Stimulated activated CD4-positive, alpha-beta T cell treated with anti-CD3 and anti-CD28 coated beads, TNF-alpha, amount 100 ng/mL, for 24 hours (primary cell): Measurements from ENCODE around the gene BMERB1.
"Not testable (repeated sequence)": the region's sequence is repeated elsewhere in the genome, so short reads cannot be mapped to it uniquely, and the experiment has no call there.

Source experiments
- DNase-seq, 3 experiments: peaks; one replicate each; pipeline ENCODE4 v3.0.0-alpha.2; 2020; ENCODE audit warnings: low read depth in 3 of 3

Gene BMERB1

GRCh38 chr16:15461376-15461775 is 27.0 kb downstream of the BMERB1 start:
- no peak for DNase-seq

DNA sequence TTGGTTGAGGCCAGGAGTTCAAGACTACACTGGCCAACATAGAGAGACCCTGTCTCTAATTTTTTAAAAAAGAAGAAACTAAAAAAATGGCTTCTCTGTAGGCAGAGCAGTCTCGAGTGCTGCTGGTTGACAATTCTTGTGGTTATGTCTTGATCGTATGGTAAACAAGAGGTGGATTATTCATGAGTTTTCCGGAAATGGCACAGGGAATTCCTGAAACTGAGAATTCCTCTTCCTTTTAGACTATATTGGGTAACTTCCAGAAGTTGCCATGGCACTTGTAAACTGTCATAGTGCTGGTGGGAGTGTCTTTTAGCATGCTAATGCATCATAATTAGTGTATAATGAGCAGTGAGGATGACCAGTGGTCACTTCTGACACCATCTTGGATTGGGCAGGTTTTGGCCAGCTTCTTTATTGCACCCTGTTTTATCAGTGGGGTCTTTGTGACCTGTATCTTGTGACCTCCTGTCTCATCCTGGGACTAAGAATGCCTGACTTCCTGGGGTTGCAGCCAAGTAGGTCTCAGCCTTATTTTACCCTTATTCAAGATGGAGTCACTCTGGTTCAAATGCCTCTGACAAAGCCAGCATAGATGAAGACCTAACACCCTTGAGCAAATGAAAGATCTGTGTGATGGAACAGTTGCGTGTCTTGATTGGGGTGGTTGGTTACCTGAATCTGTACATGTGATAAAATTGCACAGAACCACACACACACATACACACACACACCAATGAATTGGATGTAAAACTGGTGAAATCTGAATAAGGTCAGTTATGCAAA is 30.2 kb downstream of the BMERB1 start:
- DNase-seq = no peak

- DNase-seq = no peak
Observed at GRCh38 chr16:15466131-15466530, 31.7 kb downstream of the BMERB1 start.

DNA sequence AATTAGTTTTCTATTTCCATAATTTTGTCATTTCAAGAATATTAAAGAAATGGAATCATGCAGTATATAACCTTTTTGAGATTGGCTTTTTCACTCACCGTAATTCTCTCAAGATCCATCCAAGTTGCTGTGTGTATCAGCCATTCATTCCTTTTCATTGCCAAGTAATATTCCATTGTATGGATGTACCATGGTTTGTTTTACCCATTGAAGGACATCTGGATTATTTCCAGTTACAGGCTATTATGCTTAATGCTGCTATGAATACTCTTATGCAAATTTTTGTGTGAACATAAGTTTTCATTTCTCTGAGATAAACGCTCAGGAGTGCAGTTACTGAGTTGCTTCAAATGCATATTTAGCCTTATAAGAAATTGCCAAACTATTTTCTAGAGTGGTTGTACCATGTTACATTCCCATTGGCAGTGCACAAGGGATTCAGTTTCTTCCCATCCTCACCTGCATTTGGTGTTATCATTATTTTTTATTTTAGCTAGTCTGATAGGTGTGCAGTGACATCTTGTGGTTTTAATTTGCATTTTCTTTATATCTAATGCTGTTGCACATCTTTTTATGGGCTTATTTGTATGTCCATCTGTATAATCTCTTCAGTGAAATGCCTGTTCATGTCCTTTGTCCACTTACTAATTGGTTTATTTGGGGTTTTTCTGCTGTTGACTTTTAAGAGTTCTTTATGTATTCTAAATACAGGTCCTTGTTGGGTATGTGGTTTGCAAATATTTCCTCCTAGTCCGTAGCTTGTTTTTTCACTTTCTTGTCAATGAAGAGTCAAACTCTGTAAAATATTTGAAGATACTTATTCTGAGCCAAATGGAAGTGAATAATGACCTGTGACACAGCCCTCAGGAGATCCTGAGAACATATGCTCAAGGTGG is 32.7 kb downstream of the BMERB1 start:
- DNase-seq = no peak

GRCh38 chr16:15476971-15477370 is 42.6 kb downstream of the BMERB1 start:
- DNase-seq = not testable (repeated sequence)

DNA sequence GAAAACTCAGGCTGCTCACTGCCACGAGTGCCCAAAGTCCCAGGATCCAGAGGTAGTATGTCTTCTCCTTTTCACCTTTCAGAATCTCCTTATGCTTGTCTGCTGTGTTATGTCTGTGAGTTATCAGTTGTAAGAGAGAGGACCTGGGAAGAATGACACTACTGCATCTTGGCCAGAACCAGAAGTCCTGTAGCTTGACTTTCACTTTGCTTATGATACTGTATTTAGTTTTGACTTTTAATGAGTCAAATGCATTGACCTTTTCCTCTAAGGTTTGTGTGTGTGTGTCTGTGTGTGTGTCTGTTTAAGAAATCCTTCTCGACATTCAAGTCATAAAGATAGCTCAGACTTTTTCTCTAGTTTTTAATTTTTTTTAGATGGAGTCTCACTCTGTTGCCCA is 43.4 kb downstream of the BMERB1 start:
- DNase-seq = no peak

DNA sequence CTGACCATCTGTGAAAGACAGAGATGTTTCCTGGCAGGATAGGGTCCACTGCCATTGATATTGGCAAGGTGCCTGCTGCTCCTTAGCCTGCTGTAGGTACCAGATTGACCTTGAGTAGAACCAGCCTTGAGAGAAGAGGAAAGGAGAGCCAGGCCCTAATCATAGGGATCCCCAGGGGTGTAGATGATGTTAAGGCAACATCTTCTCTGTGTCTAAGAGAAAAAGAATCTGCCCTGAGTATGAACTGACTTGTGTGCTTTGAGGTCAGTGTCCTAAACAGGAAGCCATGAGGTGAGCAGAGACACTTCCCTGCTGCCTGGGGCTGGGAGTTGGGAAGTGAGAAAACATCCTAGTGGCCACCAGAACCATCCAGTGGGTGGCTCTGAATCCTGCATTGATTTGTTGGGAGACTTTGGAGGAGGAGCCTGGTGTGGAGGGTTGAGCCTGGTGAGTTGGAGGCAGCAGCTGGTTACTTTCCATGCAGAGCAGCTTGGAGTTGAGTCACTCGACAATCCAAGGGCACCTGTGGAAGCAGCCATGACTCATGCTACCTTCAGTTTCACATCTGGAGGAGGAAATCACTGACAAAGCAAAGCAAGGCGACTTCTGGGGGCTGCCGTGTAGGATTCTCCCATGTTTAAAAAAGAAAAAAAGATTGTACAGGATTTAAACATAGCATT is 47.8 kb downstream of the BMERB1 start:
- DNase-seq = peak; percentile 19 to 48 (median 42)

DNA sequence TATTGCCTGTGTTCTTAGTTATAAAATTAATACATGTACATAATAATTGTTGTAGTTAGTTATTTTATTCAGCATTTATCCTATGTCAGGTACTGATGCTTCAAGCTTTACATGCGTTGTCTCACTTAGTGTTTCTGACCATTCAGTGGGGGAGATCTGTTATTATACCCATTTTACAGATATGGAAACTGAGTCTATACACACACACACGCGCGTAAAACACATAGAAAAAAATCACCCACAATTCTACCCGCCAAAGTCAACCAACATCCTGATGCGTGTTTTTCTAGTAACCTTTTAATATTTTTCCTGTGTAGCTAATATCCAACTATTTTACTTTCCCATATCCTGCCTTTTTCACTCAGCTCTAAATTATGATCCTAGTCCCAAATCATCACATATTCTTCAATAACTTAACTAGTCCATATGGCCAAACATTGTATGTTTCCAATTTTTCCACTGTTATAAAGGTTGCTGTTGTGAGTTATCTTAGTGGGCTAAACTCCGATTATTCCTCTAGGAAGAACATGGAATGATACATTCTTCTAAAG is 48.4 kb downstream of the BMERB1 start:
- DNase-seq = no peak

- no peak for DNase-seq
Observed at GRCh38 chr16:15483857-15484256, 49.5 kb downstream of the BMERB1 start.

GRCh38 chr16:15484662-15485061 is 50.3 kb downstream of the BMERB1 start:
- DNase-seq = no peak

DNA sequence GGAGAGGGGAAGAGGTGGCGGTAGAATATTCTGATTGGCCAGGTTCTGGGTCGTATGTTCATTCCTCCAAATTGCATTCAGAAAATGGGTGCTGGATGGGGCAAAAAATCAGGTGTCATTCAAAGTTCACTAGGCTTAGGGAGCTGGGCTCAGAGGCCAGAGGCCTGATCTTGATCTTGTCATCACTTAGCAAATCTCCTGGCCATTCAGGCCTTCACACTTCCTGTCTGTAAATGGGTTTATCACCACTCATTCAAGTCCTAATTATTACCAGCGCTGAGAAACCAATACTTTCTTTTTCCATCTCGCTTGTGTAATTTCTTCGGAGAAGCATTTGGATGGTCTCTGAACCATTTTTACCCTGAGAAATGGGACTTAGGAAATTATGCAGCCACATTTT is 50.8 kb downstream of the BMERB1 start:
- DNase-seq = no peak

DNA sequence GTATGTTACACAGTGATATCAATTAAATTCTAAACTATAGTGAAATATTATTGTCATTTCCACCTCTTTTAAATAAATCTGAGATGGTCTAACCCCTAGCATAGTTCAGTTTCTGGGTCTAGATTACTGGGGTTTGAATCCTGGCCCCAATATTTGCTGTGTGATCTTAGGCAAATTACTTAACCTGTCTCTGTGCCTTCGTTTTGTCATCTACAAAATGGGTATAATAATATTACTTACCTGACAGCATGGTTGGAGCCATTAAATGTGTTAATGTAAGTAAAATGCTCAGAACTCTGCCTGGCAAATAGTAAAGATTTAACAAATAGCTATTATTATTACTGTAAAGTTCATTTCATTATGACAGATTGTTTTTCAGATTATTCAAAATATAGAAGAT is 52.3 kb downstream of the BMERB1 start:
- no peak for DNase-seq

GRCh38 chr16:15487336-15488284 is 53.2 kb downstream of the BMERB1 start:
- no peak for DNase-seq

DNA sequence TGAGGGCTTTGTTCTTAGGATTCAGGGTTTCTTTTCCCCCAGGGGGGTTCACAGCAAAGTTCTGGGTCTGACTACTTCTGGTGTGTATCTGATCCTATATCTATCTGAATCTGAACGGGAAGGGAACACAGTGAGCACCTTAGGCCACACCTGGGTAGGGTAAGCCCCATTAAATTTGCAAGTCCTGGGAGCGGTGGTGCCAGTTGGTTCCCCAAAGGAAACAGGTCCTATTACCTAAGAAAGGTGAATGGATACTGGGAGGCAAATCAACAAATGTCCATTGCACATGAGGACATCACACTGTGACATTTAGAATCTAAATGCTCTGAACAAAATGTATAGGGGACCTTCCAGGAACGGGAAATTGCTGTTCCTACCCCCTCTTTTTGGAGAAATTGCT is 54.6 kb downstream of the BMERB1 start:
- no peak for DNase-seq

DNA sequence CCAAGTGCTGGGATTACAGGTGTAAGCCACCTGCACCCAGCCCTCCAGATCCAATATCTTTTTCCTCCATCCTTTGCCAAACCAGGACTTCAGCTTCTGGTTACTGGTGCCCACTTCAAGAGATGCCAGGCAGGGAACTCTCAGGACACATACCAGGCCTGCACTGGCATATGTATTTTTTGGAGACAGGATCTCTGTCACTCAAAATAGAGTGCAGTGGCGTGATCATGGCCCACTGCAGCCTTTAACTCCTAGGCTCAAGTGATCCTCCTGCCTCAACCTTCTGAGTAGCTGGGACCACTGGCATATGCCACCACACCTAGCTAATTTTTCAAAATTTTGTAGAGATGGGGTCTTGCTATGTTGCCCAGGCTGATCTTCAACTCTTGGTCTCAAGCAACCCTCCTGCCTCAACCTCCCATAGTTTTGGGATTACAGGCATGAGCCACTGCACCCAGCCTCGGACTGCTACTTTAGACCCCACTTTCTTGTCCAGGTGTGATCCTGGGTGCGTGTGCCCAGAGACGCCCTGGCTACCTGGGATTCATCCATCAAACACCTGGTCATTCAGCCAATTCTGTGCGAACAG is 55.8 kb downstream of the BMERB1 start:
- DNase-seq = no peak

DNA sequence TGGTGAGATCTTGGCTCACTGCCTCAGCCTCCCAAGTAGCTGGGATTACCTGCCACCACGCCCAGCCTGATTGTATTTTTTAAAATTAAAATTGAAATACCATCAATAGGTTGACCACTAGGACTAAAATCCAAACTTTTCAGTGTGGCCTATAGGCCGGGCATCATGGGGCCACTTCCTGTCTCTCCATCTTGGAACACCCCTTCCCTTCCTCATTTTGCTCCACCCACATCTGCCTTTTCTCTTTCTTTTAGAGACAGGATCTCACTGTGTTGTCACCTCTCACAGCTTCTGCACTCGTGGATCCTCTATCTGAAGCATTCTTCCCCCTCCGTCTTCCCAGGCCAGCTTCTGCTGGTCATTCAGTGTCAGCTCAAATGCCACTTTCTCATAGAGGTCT is 57.0 kb downstream of the BMERB1 start:
- no peak for DNase-seq

- DNase-seq = no peak
Observed at GRCh38 chr16:15492091-15492740, 57.8 kb downstream of the BMERB1 start.

- DNase-seq = no peak
Observed at GRCh38 chr16:15493466-15494180, 59.2 kb downstream of the BMERB1 start.

DNA sequence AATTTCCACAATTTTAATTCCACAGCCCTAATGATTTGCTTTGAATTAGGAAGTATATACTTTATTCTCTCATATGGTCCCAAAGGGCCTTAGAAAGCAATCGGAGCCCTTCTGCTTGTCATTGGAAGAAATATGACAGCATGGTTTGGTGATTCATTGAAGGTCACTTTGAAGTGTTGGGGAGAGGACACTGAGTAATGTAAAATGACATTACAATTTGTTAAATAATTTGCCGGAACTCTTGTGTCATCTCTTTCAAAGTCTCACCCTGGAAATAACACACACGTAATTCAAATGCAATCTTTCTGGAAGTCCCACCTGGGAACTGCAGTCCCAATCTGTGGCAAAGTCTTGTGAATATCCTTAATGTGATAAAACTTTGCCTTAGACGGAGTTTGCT is 59.8 kb downstream of the BMERB1 start:
- DNase-seq = no peak
